WTC11 (cell line): ENCODE measurements around the gene CTRB1. TPM values are rescaled to one million over a fixed set of nuclear protein-coding genes. Genes with fewer than 3 reads are reported as not detected.

Experiments
- ATAC-seq: fragments of 200-7000 bp; cut with Tn5 transposase; 2 replicates; pipeline ENCODE4 v1.10.0; 2021; ENCODE audit warnings: mild to moderate bottlenecking, moderate library complexity
- CTCF ChIA-PET: fragments of 300-600 bp; sonication (Branson Sonifier 250); formaldehyde crosslinking; loops from one replicate; lab custom pipeline; 2021; ENCODE audit warnings: antibody characterized with exemption; lab: Charles Lee
- POLR2A ChIA-PET: fragments of 350-600 bp; sonication (Branson Sonifier 250); formaldehyde crosslinking; loops from one replicate; lab custom pipeline; 2021; ENCODE audit warnings: antibody characterized with exemption; lab: Charles Lee
- DNase-seq: peaks from one replicate; pipeline ENCODE4 v3.0.0; 2021; ENCODE audit warnings: low spot score
- H3K27ac Mint-ChIP-seq: 2 replicates; pipeline ENCODE4 v1.8.0; 2021; ENCODE audit warnings: mixed read lengths
- H3K27me3 Mint-ChIP-seq: 2 replicates; pipeline ENCODE4 v1.8.0; 2021; ENCODE audit warnings: low read depth, mild to moderate bottlenecking, moderate library complexity, mixed read lengths
- H3K36me3 Mint-ChIP-seq: 2 replicates; pipeline ENCODE4 v1.8.0; 2021; ENCODE audit warnings: mixed read lengths
- H3K4me1 Mint-ChIP-seq: 2 replicates; pipeline ENCODE4 v1.8.0; 2022; ENCODE audit warnings: mixed read lengths
- H3K4me3 Mint-ChIP-seq: 2 replicates; pipeline ENCODE4 v1.8.0; 2021; ENCODE audit warnings: mild to moderate bottlenecking, moderate library complexity, mixed read lengths
- H3K9me3 Mint-ChIP-seq: 2 replicates; pipeline ENCODE4 v1.8.0; 2021; ENCODE audit warnings: mixed read lengths
- AFF4 ChIP-seq: sonication (generic); formaldehyde crosslinking; IDR thresholded peaks from 2 replicates; pipeline ENCODE4 v1.8.1; 2023; ENCODE audit warnings: mild to moderate bottlenecking, missing genetic modification reagents, borderline replicate concordance
- ELF4 ChIP-seq: sonication (generic); formaldehyde crosslinking; IDR thresholded peaks from 2 replicates; pipeline ENCODE4 v1.8.1; 2022; ENCODE audit warnings: low read depth, mild to moderate bottlenecking, moderate library complexity, missing genetic modification reagents
- ETV6 ChIP-seq: sonication (generic); formaldehyde crosslinking; IDR thresholded peaks from 2 replicates; pipeline ENCODE4 v1.8.1; 2022; ENCODE audit warnings: mild to moderate bottlenecking, missing genetic modification reagents
- GTF2I ChIP-seq: fragments of 250-450 bp; sonication (Bioruptor Pico); conservative IDR thresholded peaks from 2 replicates; pipeline ENCODE4 v1.4.0; 2021; ENCODE audit warnings: mild to moderate bottlenecking
- IRF1 ChIP-seq: sonication (generic); formaldehyde crosslinking; IDR thresholded peaks from 2 replicates; pipeline ENCODE4 v1.8.0; 2023; ENCODE audit warnings: missing genetic modification reagents
- KAT7 ChIP-seq: sonication (generic); formaldehyde crosslinking; IDR thresholded peaks from 2 replicates; pipeline ENCODE4 v1.8.1; 2023; ENCODE audit warnings: missing genetic modification reagents, mild to moderate bottlenecking, borderline replicate concordance
- OVOL2 ChIP-seq: fragments of 250-450 bp; sonication (Bioruptor Pico); IDR thresholded peaks from 2 replicates; pipeline ENCODE4 v1.9.0; 2021; ENCODE audit warnings: mild to moderate bottlenecking, borderline replicate concordance
- TEAD4 ChIP-seq: sonication (generic); formaldehyde crosslinking; IDR thresholded peaks from 2 replicates; pipeline ENCODE4 v1.8.0; 2022; ENCODE audit warnings: mild to moderate bottlenecking, missing genetic modification reagents
- ZNF317 ChIP-seq: sonication (generic); formaldehyde crosslinking; IDR thresholded peaks from 2 replicates; pipeline ENCODE4 v1.8.1; 2023; ENCODE audit warnings: low read depth, mild to moderate bottlenecking, moderate library complexity, missing genetic modification reagents, borderline replicate concordance
- ZNF416 ChIP-seq: fragments of 250-450 bp; sonication (Bioruptor Pico); IDR thresholded peaks from 2 replicates; pipeline ENCODE4 v1.9.0; 2021; ENCODE audit warnings: mild to moderate bottlenecking, inconsistent platforms
- ZNF512 ChIP-seq: sonication (generic); formaldehyde crosslinking; IDR thresholded peaks from 2 replicates; pipeline ENCODE4 v1.8.1; 2022; ENCODE audit warnings: missing genetic modification reagents, borderline replicate concordance
- total RNA-seq: library from RNA; stranded (reverse); gene quantifications from 3 replicates; pipeline ENCODE4 v1.2.3, GENCODE V29; 2021
- TF ChIP-seq, protein P1 (sequence below): sonication (generic); formaldehyde crosslinking; IDR thresholded peaks from 2 replicates; pipeline ENCODE4 v1.8.0; 2022; ENCODE audit warnings: mild to moderate bottlenecking, missing genetic modification reagents
- TF ChIP-seq, protein P2 (sequence below): fragments of 250-450 bp; sonication (Bioruptor Pico); IDR thresholded peaks from 2 replicates; pipeline ENCODE4 v2.1.2; 2022; ENCODE audit warnings: mild to moderate bottlenecking, moderate library complexity
- TF ChIP-seq, protein P3 (sequence below): sonication (generic); formaldehyde crosslinking; IDR thresholded peaks from 2 replicates; pipeline ENCODE4 v1.8.1; 2022; ENCODE audit warnings: low read depth, mild to moderate bottlenecking, moderate library complexity, missing genetic modification reagents, borderline replicate concordance

The CTRB1 gene
- total RNA-seq, 1 experiment from 2014 or later, result 3.9 TPM

GRCh38 chr16:75219088-75219487, 300 bp downstream of the CTRB1 start:
- ChIA-PET POLR2A (interaction anchor here (1.0 kb wide), 1 partner anchor 42 kb away, joined by 4 read pairs; no protein-coding TSS in a partner anchor), CTCF (no interaction called here)
- H3K9me3 Mint-ChIP-seq, result no peaks in the 10 kb centered on the region
- TF ChIP-seq OVOL2 (CRISPR knock-in tag) (no peak), ELF4 (CRISPR knock-in tag) (no peak), ZNF512 (CRISPR knock-in tag) (no peak)
- no peak for DNase-seq
- H3K4me1 Mint-ChIP-seq, result no peaks in the 10 kb centered on the region
- ATAC-seq, result no peak
- H3K27ac Mint-ChIP-seq, result no peak overlapping the region
- H3K36me3 Mint-ChIP-seq, result no peaks in the 10 kb centered on the region
- no peak overlapping the region for H3K4me3 Mint-ChIP-seq
- no peaks in the 10 kb centered on the region for H3K27me3 Mint-ChIP-seq

- H3K36me3 Mint-ChIP-seq, result no peaks in the 10 kb centered on the region
- POLR2A ChIA-PET, result interaction anchor here (0.5 to 1.0 kb wide), 3 partner anchors 41 to 201 kb away, joined by 3 to 4 read pairs (median 3); no protein-coding TSS in a partner anchor
- no peak overlapping the region for H3K4me3 Mint-ChIP-seq
- TF ChIP-seq ZNF317 (no peak), IRF1 (CRISPR knock-in tag) (no peak), ETV6 (CRISPR knock-in tag) (no peak), GTF2I (CRISPR knock-in tag) (no peak), TEAD4 (CRISPR knock-in tag) (no peak), KAT7 (no peak), ZNF416 (CRISPR knock-in tag) (no peak), AFF4 (CRISPR knock-in tag) (no peak)
- TF ChIP-seq, protein P1, sequence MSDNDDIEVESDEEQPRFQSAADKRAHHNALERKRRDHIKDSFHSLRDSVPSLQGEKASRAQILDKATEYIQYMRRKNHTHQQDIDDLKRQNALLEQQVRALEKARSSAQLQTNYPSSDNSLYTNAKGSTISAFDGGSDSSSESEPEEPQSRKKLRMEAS (CRISPR knock-in tag), result no peak
- TF ChIP-seq, protein P2, sequence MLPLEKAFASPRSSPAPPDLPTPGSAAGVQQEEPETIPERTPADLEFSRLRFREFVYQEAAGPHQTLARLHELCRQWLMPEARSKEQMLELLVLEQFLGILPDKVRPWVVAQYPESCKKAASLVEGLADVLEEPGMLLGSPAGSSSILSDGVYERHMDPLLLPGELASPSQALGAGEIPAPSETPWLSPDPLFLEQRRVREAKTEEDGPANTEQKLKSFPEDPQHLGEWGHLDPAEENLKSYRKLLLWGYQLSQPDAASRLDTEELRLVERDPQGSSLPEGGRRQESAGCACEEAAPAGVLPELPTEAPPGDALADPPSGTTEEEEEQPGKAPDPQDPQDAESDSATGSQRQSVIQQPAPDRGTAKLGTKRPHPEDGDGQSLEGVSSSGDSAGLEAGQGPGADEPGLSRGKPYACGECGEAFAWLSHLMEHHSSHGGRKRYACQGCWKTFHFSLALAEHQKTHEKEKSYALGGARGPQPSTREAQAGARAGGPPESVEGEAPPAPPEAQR, result no peak
- TF ChIP-seq, protein P3, sequence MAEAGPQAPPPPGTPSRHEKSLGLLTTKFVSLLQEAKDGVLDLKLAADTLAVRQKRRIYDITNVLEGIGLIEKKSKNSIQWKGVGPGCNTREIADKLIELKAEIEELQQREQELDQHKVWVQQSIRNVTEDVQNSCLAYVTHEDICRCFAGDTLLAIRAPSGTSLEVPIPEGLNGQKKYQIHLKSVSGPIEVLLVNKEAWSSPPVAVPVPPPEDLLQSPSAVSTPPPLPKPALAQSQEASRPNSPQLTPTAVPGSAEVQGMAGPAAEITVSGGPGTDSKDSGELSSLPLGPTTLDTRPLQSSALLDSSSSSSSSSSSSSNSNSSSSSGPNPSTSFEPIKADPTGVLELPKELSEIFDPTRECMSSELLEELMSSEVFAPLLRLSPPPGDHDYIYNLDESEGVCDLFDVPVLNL (CRISPR knock-in tag), result no peak
- TF ChIP-seq, all 79 proteins: peak for 0
- H3K4me1 Mint-ChIP-seq, result no peaks in the 10 kb centered on the region
- ATAC-seq, result no peak
- H3K27ac Mint-ChIP-seq, result no peak overlapping the region
- no peak for DNase-seq
- CTCF ChIA-PET, result interaction anchor here (0.8 to 1.0 kb wide), 2 partner anchors 17 to 166 kb away, joined by 3 to 4 read pairs; no protein-coding TSS in a partner anchor
- H3K27me3 Mint-ChIP-seq, result no peaks in the 10 kb centered on the region
- H3K9me3 Mint-ChIP-seq, result no peaks in the 10 kb centered on the region
Measured at GRCh38 chr16:75219838-75220237, 1.1 kb downstream of the CTRB1 start.
